ENCODE results near the gene HOXD11.

GRCh38 chr2:176149481-176149938, 42.4 kb downstream of the HOXD11 start:
- TF ChIP-seq, protein P1, sequence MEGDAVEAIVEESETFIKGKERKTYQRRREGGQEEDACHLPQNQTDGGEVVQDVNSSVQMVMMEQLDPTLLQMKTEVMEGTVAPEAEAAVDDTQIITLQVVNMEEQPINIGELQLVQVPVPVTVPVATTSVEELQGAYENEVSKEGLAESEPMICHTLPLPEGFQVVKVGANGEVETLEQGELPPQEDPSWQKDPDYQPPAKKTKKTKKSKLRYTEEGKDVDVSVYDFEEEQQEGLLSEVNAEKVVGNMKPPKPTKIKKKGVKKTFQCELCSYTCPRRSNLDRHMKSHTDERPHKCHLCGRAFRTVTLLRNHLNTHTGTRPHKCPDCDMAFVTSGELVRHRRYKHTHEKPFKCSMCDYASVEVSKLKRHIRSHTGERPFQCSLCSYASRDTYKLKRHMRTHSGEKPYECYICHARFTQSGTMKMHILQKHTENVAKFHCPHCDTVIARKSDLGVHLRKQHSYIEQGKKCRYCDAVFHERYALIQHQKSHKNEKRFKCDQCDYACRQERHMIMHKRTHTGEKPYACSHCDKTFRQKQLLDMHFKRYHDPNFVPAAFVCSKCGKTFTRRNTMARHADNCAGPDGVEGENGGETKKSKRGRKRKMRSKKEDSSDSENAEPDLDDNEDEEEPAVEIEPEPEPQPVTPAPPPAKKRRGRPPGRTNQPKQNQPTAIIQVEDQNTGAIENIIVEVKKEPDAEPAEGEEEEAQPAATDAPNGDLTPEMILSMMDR (IDR thresholded peaks at IDR 0.05; ENCODE audit: low read depth, low read length): no peak
- no peak for TF ChIP-seq EZH2phosphoT487 (IDR thresholded peaks at IDR 0.05; ENCODE audit: low read depth)
